Loucy (cell line): ENCODE measurements around the gene CD9.

Experiments used
- H2AFZ ChIP-seq: fragments of 200-600 bp; sonication (generic); 2 replicates; pipeline ENCODE4 v1.6.0; 2016; ENCODE audit warnings: antibody characterized with exemption, mild to moderate bottlenecking, low read length, moderate library complexity
- H3F3A ChIP-seq: fragments of 200-600 bp; 2 replicates; pipeline ENCODE4 v1.6.0; 2016; ENCODE audit warnings: antibody characterized with exemption, low read depth, mild to moderate bottlenecking
- H3K27me3 ChIP-seq: fragments of 200-600 bp; sonication (generic); 2 replicates; pipeline ENCODE4 v1.6.1; 2014; ENCODE audit warnings: low read length, mild to moderate bottlenecking; ENCODE audit not compliant: insufficient read depth, poor library complexity, severe bottlenecking
- H3K36me3 ChIP-seq: fragments of 200-600 bp; sonication (generic); 2 replicates; pipeline ENCODE4 v1.6.1; 2016; ENCODE audit warnings: low read length; ENCODE audit not compliant: insufficient read depth
- H3K4me1 ChIP-seq: fragments of 200-600 bp; sonication (generic); 2 replicates; pipeline ENCODE4 v1.5.1; 2014; ENCODE audit warnings: low read length, mild to moderate bottlenecking; ENCODE audit not compliant: insufficient read depth, poor library complexity, severe bottlenecking
- H3K4me2 ChIP-seq: fragments of 200-600 bp; sonication (generic); 2 replicates; pipeline ENCODE4 v1.6.0; 2014; ENCODE audit warnings: antibody characterized with exemption, low read length, low read depth, mild to moderate bottlenecking; ENCODE audit not compliant: poor library complexity, severe bottlenecking
- H3K4me3 ChIP-seq: fragments of 200-600 bp; sonication (generic); 2 replicates; pipeline ENCODE4 v1.5.1; 2014; ENCODE audit warnings: low read length, mild to moderate bottlenecking, mixed read lengths; ENCODE audit not compliant: poor library complexity, severe bottlenecking
- H3K79me2 ChIP-seq: fragments of 200-600 bp; sonication (generic); 2 replicates; pipeline ENCODE4 v1.6.1; 2014; ENCODE audit warnings: low read length; ENCODE audit not compliant: insufficient read depth
- H3K9ac ChIP-seq: fragments of 200-600 bp; sonication (generic); 2 replicates; pipeline ENCODE4 v1.6.0; 2014; ENCODE audit warnings: mild to moderate bottlenecking, low read depth, low read length, moderate library complexity; ENCODE audit not compliant: poor library complexity, severe bottlenecking
- H3K9me2 ChIP-seq: fragments of 200-600 bp; sonication (generic); replicated peaks from 2 replicates; pipeline ENCODE4 v1.6.1; 2016; ENCODE audit warnings: low read depth, low read length, mixed read lengths
- H3K9me3 ChIP-seq: fragments of 200-600 bp; sonication (generic); 2 replicates; pipeline ENCODE4 v1.6.1; 2014; ENCODE audit warnings: mild to moderate bottlenecking, antibody characterized with exemption, low read length, low read depth; ENCODE audit not compliant: insufficient read depth
- H4K20me1 ChIP-seq: fragments of 200-600 bp; sonication (generic); 2 replicates; pipeline ENCODE4 v1.6.0; 2014; ENCODE audit warnings: antibody characterized with exemption, low read length, mild to moderate bottlenecking; ENCODE audit not compliant: insufficient read depth, poor library complexity, severe bottlenecking
- CTCF ChIP-seq: fragments of 200-600 bp; sonication (generic); conservative IDR thresholded peaks from 2 replicates; pipeline ENCODE4 v1.5.1; 2014; ENCODE audit warnings: mild to moderate bottlenecking, antibody characterized with exemption, low read length
- EZH2phosphoT487 ChIP-seq: fragments of 200-600 bp; IDR thresholded peaks from 2 replicates; pipeline ENCODE4 v1.6.1; 2018; ENCODE audit warnings: antibody characterized with exemption, mild to moderate bottlenecking, moderate library complexity, borderline replicate concordance

Gene CD9

GRCh38 chr12:6214633-6215032 lies 14.4 kb downstream of the CD9 start:
- H3K4me2 ChIP-seq = no peak overlapping the region
- no peaks in the 10 kb centered on the region for H3K9me2 ChIP-seq
- peaks cover 8% of the 10 kb centered on the region for H3K4me1 ChIP-seq
- no peaks in the 10 kb centered on the region for H3K36me3 ChIP-seq
- TF ChIP-seq CTCF (no peak), EZH2phosphoT487 (no peak)
- no peak overlapping the region for H3K4me3 ChIP-seq
- no peak overlapping the region for H2AFZ ChIP-seq
- H3K9me3 ChIP-seq = no peaks in the 10 kb centered on the region
- H3K27me3 ChIP-seq = no peaks in the 10 kb centered on the region
- no peak overlapping the region for H3K9ac ChIP-seq
- H3F3A ChIP-seq = no peaks in the 10 kb centered on the region
- no peaks in the 10 kb centered on the region for H4K20me1 ChIP-seq
- no peaks in the 10 kb centered on the region for H3K79me2 ChIP-seq

GRCh38 chr12:6215120-6215807 lies 15.1 kb downstream of the CD9 start:
- H2AFZ ChIP-seq = no peak overlapping the region
- no peaks in the 10 kb centered on the region for H3K9me2 ChIP-seq
- no peaks in the 10 kb centered on the region for H3K79me2 ChIP-seq
- no peak overlapping the region for H3K9ac ChIP-seq
- no peaks in the 10 kb centered on the region for H3F3A ChIP-seq
- peaks cover 8% of the 10 kb centered on the region for H3K4me1 ChIP-seq
- TF ChIP-seq EZH2phosphoT487 (no peak), CTCF (no peak)
- H4K20me1 ChIP-seq = no peaks in the 10 kb centered on the region
- H3K4me2 ChIP-seq = no peak overlapping the region
- no peak overlapping the region for H3K4me3 ChIP-seq
- no peaks in the 10 kb centered on the region for H3K36me3 ChIP-seq
- no peaks in the 10 kb centered on the region for H3K27me3 ChIP-seq
- H3K9me3 ChIP-seq = no peaks in the 10 kb centered on the region

GRCh38 chr12:6215932-6216494 lies 15.8 kb downstream of the CD9 start:
- Histone ChIP-seq H4K20me1 (no peaks in the 10 kb centered on the region), H3K9ac (no peak overlapping the region), H3K79me2 (no peaks in the 10 kb centered on the region), H3K4me2 (no peak overlapping the region), H3K4me3 (no peak overlapping the region), H3F3A (no peaks in the 10 kb centered on the region), H3K27me3 (no peaks in the 10 kb centered on the region), H3K4me1 (peaks cover 8% of the 10 kb centered on the region), H3K9me2 (no peaks in the 10 kb centered on the region), H3K9me3 (no peaks in the 10 kb centered on the region), H3K36me3 (no peaks in the 10 kb centered on the region), H2AFZ (no peak overlapping the region)
- no peak for TF ChIP-seq CTCF
- TF ChIP-seq EZH2phosphoT487 = no peak
